ENCODE data around the gene POLR1A. TPM values are rescaled to one million over a fixed set of nuclear protein-coding genes. Genes with fewer than 3 reads are reported as not detected.

The POLR1A gene
- total RNA-seq, 1 experiment from 2014 or later = 62.7 TPM

GRCh38 chr2:86037795-86038192, 67.9 kb downstream of the POLR1A start:
- H3K4me1 ChIP-seq (ENCODE audit: insufficient read depth, low read length) = no peaks in the 10 kb centered on the region
- H2AFZ ChIP-seq (ENCODE audit: low read length) = no peak overlapping the region
- no peak overlapping the region for H2BK15ac ChIP-seq (ENCODE audit: low read depth, low read length)
- no peak overlapping the region for H3K56ac ChIP-seq (ENCODE audit: insufficient read length, low read depth, low read length)
- Mint-ChIP-seq H3K9me3 (no peaks in the 10 kb centered on the region), H3K27me3 (ENCODE audit: low read depth) (no peaks in the 10 kb centered on the region), H3K4me1 (peaks cover 2 to 11% of the 10 kb centered on the region in 2 experiments; a peak in 2 of 4 replicates), H3K27ac (peak overlapping the region in 1 of 3 experiments; percentile 81; a peak in 2 of 7 replicates), H3K36me3 (ENCODE audit: insufficient read depth in 1 of 3, low read depth in 3 of 3) (peaks cover 38 to 93% (median 77%) of the 10 kb centered on the region in 3 experiments; a peak in 6 of 7 replicates), H3K4me3 (no peak overlapping the region)
- H3T11ph ChIP-seq (ENCODE audit: low read length) = no peak overlapping the region
- no peak overlapping the region for H2BK5ac ChIP-seq (ENCODE audit: insufficient read length, low read length)
- no peaks in the 10 kb centered on the region for H3K27me3 ChIP-seq (ENCODE audit: insufficient read depth, low read length)
- H3K9me3 ChIP-seq (ENCODE audit: control insufficient read depth, low read depth, low read length) = no peaks in the 10 kb centered on the region
- H3K79me1 ChIP-seq (ENCODE audit: insufficient read depth, low read depth, low read length, poor library complexity, severe bottlenecking) = no peaks in the 10 kb centered on the region
- no peak overlapping the region for H2BK20ac ChIP-seq (ENCODE audit: low read depth, low read length, poor library complexity, severe bottlenecking)
- no peak overlapping the region for H2BK120ac ChIP-seq (ENCODE audit: low read depth, low read length, poor library complexity, severe bottlenecking)
- no peak for TF ChIP-seq CTCF (conservative IDR thresholded peaks at IDR 0.05)
- no peak overlapping the region for H3K4ac ChIP-seq (ENCODE audit: low read depth, low read length)
- no peak overlapping the region for H2AK5ac ChIP-seq (ENCODE audit: insufficient read length, low read length)
- no peak overlapping the region for H3K18ac ChIP-seq (ENCODE audit: insufficient read length, low read depth, low read length)
- WGBS (ENCODE audit: extremely low coverage, insufficient read length, low lambda C conversion rate) = no CpG with 5 or more reads among the region's 7 CpGs
- no peak overlapping the region for H3K23ac ChIP-seq (ENCODE audit: insufficient read length, low read depth, low read length)
- no peak overlapping the region for H4K8ac ChIP-seq (replicated peaks; ENCODE audit: insufficient read length, low read depth, low read length)
- no peak overlapping the region for H3K14ac ChIP-seq (ENCODE audit: insufficient read depth, low read length)
- no peaks in the 10 kb centered on the region for H3K23me2 ChIP-seq (ENCODE audit: insufficient read length, low read depth, low read length, poor library complexity, severe bottlenecking)
- no peak overlapping the region for H4K91ac ChIP-seq (ENCODE audit: insufficient read length, low read depth, low read length)
- H3K9ac ChIP-seq (ENCODE audit: extremely low read depth, insufficient read length, low read length) = no peak overlapping the region
- no peak overlapping the region for H3K27ac ChIP-seq (ENCODE audit: insufficient read length, low read depth, low read length)
- no peak for DNase-seq
- H4K5ac ChIP-seq (ENCODE audit: insufficient read length, low read depth, low read length) = no peak overlapping the region
- H3K4me2 ChIP-seq (ENCODE audit: insufficient read depth, insufficient read length, low read length) = no peak overlapping the region
- no peak overlapping the region for H2BK12ac ChIP-seq (ENCODE audit: insufficient read length, low read depth, low read length)
- H3K79me2 ChIP-seq (ENCODE audit: insufficient read depth, low read length) = no peaks in the 10 kb centered on the region
- no peaks in the 10 kb centered on the region for H4K20me1 ChIP-seq (ENCODE audit: control insufficient read depth, insufficient read depth, insufficient read length)
